Measurements from ENCODE around the gene MEIOSIN. TPM values are rescaled to one million over a fixed set of nuclear protein-coding genes. Genes with fewer than 3 reads are reported as not detected.

MEIOSIN gene
- total and polyA plus RNA-seq, 12 donors, result not detected

DNA sequence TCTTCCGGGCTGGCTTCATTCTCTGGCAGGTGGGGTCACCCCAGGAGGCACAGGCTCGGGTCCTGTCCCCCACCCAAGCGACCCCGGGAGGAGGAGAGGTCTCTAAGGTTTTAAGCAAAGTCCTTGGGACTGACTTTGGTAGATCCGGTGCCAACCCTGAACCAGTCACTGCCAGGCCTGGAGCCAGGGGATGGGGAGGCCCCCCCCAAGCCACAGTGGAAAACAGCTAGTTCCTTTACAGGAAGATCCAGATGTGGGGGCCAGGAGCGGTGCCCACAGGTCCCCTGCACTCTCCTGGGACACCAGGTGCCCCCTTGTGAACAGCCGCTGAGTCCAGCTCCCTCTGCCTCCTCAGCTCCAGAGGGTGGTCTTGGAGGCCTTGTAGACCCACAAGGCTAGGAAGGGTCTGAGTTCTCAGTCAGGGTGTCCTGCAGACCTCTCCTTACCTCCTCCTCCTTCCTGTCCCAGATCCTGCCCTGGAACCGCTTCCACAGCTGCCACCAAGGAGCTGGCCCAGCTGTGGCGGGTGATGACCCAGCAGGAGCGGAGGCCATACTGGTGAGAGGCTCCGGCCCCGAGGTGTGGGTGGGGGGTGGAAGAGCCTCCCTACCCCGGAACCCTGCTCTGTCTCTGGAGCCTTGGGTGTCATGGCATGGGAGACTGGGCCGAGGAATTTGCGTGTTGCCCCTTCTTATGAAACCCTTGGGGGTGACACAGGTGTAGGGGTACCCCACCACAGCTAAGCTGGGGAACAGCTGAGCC lies 29.8 kb downstream of the MEIOSIN start:
- intact Hi-C loops (cut with DNase I), result no loop called here
- WGBS, 2 donors, result 90 to 93% methylated on average over 15 of the region's 15 CpGs
- DNase-seq (no peak), ATAC-seq (no peak)
- peaks cover 0 to 52% (median 0%) of the 10 kb centered on the region in 7 donors for H3K27me3 ChIP-seq
- TF ChIP-seq, protein P1, sequence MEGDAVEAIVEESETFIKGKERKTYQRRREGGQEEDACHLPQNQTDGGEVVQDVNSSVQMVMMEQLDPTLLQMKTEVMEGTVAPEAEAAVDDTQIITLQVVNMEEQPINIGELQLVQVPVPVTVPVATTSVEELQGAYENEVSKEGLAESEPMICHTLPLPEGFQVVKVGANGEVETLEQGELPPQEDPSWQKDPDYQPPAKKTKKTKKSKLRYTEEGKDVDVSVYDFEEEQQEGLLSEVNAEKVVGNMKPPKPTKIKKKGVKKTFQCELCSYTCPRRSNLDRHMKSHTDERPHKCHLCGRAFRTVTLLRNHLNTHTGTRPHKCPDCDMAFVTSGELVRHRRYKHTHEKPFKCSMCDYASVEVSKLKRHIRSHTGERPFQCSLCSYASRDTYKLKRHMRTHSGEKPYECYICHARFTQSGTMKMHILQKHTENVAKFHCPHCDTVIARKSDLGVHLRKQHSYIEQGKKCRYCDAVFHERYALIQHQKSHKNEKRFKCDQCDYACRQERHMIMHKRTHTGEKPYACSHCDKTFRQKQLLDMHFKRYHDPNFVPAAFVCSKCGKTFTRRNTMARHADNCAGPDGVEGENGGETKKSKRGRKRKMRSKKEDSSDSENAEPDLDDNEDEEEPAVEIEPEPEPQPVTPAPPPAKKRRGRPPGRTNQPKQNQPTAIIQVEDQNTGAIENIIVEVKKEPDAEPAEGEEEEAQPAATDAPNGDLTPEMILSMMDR (IDR thresholded peaks at IDR 0.05), result no peak
- no peaks in the 10 kb centered on the region for H3K9me3 ChIP-seq
- H3K4me1 ChIP-seq, result peaks cover 33 to 49% (median 44%) of the 10 kb centered on the region in 9 donors
- no peak overlapping the region for H3K4me3 ChIP-seq
- peak overlapping the region in 1 of 10 donors; percentile 97 for H3K27ac ChIP-seq
- peaks cover 0 to 4% (median 0%) of the 10 kb centered on the region in 9 donors for H3K36me3 ChIP-seq

DNA sequence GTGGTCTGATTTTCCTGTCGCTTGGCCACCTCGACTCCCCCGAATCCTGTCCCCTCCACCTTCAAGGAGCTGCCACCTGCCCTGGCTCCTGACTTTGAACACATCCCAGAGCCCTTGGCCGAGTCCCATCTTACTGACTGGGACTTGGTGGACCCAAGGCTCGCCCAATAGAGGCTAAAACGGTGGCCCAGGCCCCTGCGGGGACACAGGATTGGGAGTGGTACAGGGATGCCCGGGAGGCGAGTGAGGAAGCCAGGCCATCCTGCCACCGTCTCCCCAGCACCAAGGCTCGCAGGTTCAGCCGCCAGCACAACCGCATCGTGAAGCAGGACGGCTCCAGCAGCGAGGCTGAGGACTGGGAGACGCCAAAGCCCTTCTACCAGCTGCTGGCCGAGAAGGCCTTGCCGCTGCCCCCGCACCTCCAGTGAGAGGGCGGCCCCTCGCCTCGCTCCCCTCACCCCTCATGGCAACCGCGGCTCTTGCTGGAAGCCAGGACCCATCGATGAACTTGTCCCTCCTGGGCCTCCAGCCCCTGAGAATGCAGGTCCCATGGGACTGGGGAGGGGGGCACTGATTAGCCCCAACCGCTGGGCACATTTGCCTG lies 30.6 kb downstream of the MEIOSIN start:
- ATAC-seq (no peak), DNase-seq (peak in 1 of 2 donors; percentile 24)
- no peaks in the 10 kb centered on the region for H3K9me3 ChIP-seq
- intact Hi-C loops (cut with DNase I), result no loop called here
- TF ChIP-seq, protein P1 (IDR thresholded peaks at IDR 0.05), result no peak
- H3K36me3 ChIP-seq, result peaks cover 0 to 4% (median 0%) of the 10 kb centered on the region in 9 donors
- 36 to 46% methylated on average over 27 of the region's 27 CpGs for WGBS, 2 donors
- peak overlapping the region in 5 of 10 donors; percentile 20 to 90 (median 36) for H3K4me3 ChIP-seq
- H3K4me1 ChIP-seq, result peaks cover 33 to 49% (median 44%) of the 10 kb centered on the region in 9 donors
- peaks cover 0 to 55% (median 0%) of the 10 kb centered on the region in 7 donors for H3K27me3 ChIP-seq
- peak overlapping the region; percentile 83 to 100 (median 96) for H3K27ac ChIP-seq

DNA sequence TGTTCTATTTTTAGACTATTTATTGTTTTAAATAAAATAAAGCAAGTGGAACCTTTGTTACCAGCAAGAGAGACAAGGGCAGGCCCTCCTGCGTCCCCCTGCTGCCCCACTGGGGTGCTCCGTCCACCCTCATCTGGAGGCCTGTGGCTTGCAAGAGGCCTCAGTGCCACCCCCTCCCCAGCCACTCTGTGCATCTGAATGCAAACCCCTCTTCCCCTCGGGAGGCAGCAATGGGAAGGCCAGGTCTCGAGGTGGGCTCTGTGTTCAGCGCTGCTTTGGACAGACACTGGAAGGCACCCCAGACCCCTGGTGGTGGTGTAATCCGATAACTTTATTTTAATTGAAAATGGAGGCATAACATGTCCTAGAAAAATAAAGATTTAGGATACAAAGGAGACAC lies 31.2 kb downstream of the MEIOSIN start:
- H3K27ac ChIP-seq, result peak overlapping the region; percentile 83 to 100 (median 96)
- peak overlapping the region in 6 of 10 donors; percentile 20 to 90 (median 33) for H3K4me3 ChIP-seq
- 22 to 37% methylated on average over 6 of the region's 6 CpGs for WGBS, 2 donors
- H3K4me1 ChIP-seq, result peaks cover 33 to 53% (median 44%) of the 10 kb centered on the region in 9 donors
- DNase-seq (no peak), ATAC-seq (no peak)
- peaks cover 0 to 4% (median 0%) of the 10 kb centered on the region in 9 donors for H3K36me3 ChIP-seq
- intact Hi-C loops (cut with DNase I), result no loop called here
- TF ChIP-seq, protein P1 (IDR thresholded peaks at IDR 0.05), result peak in 2 of 9 donors; percentile 9 to 15
- no peaks in the 10 kb centered on the region for H3K9me3 ChIP-seq
- H3K27me3 ChIP-seq, result peaks cover 0 to 52% (median 0%) of the 10 kb centered on the region in 7 donors

DNA sequence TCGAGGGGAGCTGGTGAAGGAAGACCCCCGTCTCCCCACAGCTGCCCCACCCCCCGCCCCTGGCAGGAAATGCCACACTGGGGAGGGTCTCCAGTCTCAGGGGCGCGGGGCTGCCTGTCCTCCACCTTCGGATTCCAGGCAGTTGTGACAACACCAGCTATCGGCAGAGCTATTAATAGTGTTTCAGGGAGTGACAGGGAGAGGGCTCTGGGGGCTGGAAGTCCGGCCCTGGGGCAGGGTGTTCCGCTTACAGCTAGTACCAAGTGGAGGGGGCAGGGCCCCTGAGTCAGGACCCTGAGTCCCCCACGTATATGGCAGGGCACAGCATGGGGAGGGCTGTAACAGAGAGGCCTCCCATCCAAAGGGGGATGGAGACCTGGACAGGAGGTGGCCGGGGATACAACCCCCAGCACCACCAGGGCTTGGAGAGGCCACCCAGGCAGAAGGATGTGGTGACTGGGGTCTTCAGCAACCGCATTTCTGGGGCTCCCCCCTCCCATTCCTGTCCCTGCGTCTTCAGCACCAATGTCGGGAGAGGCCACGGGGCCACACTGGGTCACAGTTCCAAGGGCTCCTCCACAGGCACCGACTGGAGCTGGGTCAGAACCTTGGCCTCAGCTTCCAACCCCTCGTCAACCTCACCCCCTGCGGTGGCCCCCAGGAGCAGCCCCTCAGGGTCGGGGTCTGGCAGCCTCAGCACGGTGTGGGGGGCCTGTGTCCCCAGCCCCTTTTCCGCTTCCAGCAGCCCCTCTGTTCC lies 31.9 kb downstream of the MEIOSIN start:
- intact Hi-C loops (cut with DNase I), result loop anchor here in 2 of 10 donors (5.0 kb wide), 2 partner anchors 48 to 73 kb away; partner anchors contain the start of genes QPCTL (in 2 of the 2) and SNRPD2 (in 2 of the 2)
- Histone ChIP-seq H3K9me3 (no peaks in the 10 kb centered on the region), H3K4me1 (peaks cover 33 to 59% (median 44%) of the 10 kb centered on the region in 9 donors), H3K4me3 (peak overlapping the region in 7 of 10 donors; percentile 6 to 93 (median 36)), H3K36me3 (peaks cover 0 to 4% (median 0%) of the 10 kb centered on the region in 9 donors), H3K27me3 (peaks cover 0 to 51% (median 0%) of the 10 kb centered on the region in 7 donors), H3K27ac (peak overlapping the region; percentile 83 to 100 (median 96))
- TF ChIP-seq, protein P1 (IDR thresholded peaks at IDR 0.05), result no peak
- DNase-seq, result peak; percentile 61 to 67
- WGBS, 2 donors, result 20 to 33% methylated on average over 21 of the region's 21 CpGs
- ATAC-seq, result peak in 6 of 8 donors; percentile 17 to 53 (median 26)

Data from heart right ventricle (tissue), 16 donors.